DND-41 (cell line): ENCODE results near the gene CFAP90.
A peak's percentile ranks its signal among the peaks of the same experiment; 100 is the strongest.

ENCODE experiments used
- ATAC-seq: fragments of 200-7000 bp; cut with Tn5 transposase; 3 replicates; pipeline ENCODE4 v1.9.1; 2021; ENCODE audit warnings: low read depth; ENCODE audit not compliant: insufficient read depth
- DNase-seq: peaks from one replicate; pipeline ENCODE4 v3.0.0-alpha.2; 2020
- H2AFZ ChIP-seq: 2 replicates; pipeline ENCODE4 v1.6.0; 2012; ENCODE audit warnings: low read depth, low read length
- H3K27ac ChIP-seq: 2 replicates; pipeline ENCODE4 v1.5.1; 2012; ENCODE audit warnings: low read length, inconsistent platforms
- H3K27me3 ChIP-seq: fragments of 200-600 bp; sonication (generic); 2 replicates; pipeline ENCODE4 v1.6.0; 2012; ENCODE audit warnings: low read length, mild to moderate bottlenecking, inconsistent platforms; ENCODE audit not compliant: insufficient read depth, poor library complexity
- H3K36me3 ChIP-seq: 2 replicates; pipeline ENCODE4 v1.5.1; 2012; ENCODE audit warnings: low read length, inconsistent platforms; ENCODE audit not compliant: insufficient read depth
- H3K4me1 ChIP-seq: 2 replicates; pipeline ENCODE4 v1.5.1; 2012; ENCODE audit warnings: mild to moderate bottlenecking, low read length; ENCODE audit not compliant: insufficient read depth
- H3K4me2 ChIP-seq: 2 replicates; pipeline ENCODE4 v1.6.0; 2012; ENCODE audit warnings: mild to moderate bottlenecking, moderate library complexity, low read length, inconsistent platforms; ENCODE audit not compliant: insufficient read depth
- H3K4me3 ChIP-seq, 2 experiments: fragments of 200-600 bp in 1 of 2; shearing (Covaris generic) in 1 of 2; 2 replicates each; pipeline ENCODE4 v1.5.1; 2012 to 2016; ENCODE audit warnings: inconsistent platforms in 2 of 2, low read length in 2 of 2, mild to moderate bottlenecking in 2 of 2, low read depth in 1 of 2, moderate library complexity in 1 of 2
- H3K79me2 ChIP-seq: 2 replicates; pipeline ENCODE4 v1.6.0; 2012; ENCODE audit warnings: low read length, inconsistent platforms; ENCODE audit not compliant: insufficient read depth
- H3K9ac ChIP-seq: 2 replicates; pipeline ENCODE4 v1.6.0; 2012; ENCODE audit warnings: low read depth, mild to moderate bottlenecking, inconsistent platforms, low read length, moderate library complexity
- H3K9me3 ChIP-seq: 2 replicates; pipeline ENCODE4 v1.5.1; 2012; ENCODE audit warnings: low read length, moderate library complexity, mild to moderate bottlenecking, inconsistent platforms; ENCODE audit not compliant: insufficient read depth, severe bottlenecking
- H4K20me1 ChIP-seq: 2 replicates; pipeline ENCODE4 v1.6.0; 2012; ENCODE audit warnings: low read length; ENCODE audit not compliant: insufficient read depth
- EZH2 ChIP-seq: IDR thresholded peaks from 3 replicates; pipeline ENCODE4 v1.6.1; 2012; ENCODE audit warnings: borderline replicate concordance, low read depth, mild to moderate bottlenecking, moderate library complexity, low read length, inconsistent platforms; ENCODE audit not compliant: severe bottlenecking
- TF ChIP-seq, protein P1 (sequence below): IDR thresholded peaks from 2 replicates; pipeline ENCODE4 v1.5.1; 2012; ENCODE audit warnings: borderline replicate concordance, low read length, moderate library complexity, mild to moderate bottlenecking; ENCODE audit not compliant: poor library complexity, severe bottlenecking; ENCODE audit errors: extremely low read depth

Gene CFAP90

DNA sequence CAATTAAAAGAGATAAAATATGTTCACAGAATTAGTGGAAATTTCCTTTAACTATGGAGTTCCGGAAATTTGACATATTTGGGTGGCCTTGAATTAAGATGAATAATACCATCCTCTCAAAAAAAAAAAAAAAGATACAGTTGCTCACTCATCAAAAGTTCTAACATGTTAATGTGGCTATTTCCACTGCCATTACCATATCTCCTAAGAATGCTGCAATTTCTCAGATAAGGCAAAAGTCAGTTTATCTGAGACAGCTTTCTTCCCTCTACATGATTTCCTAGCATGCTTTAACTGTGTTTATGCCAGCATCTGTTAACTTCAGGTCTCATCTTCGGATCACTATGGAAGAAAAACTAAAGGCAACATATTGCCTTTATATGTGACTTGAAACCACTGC is 15.3 kb upstream of the CFAP90 start:
- DNase-seq (no peak), ATAC-seq (no peak)
- H3K4me1 ChIP-seq, result peaks cover 39% of the 10 kb centered on the region
- H3K79me2 ChIP-seq, result peaks cover 51% of the 10 kb centered on the region
- H3K36me3 ChIP-seq, result peaks cover 48% of the 10 kb centered on the region
- peak overlapping the region; percentile 3; the same call in 1 of the 2 replicates for H3K4me2 ChIP-seq
- no peak overlapping the region for H3K27ac ChIP-seq
- H3K9ac ChIP-seq, result no peak overlapping the region
- no peak overlapping the region for H3K4me3 ChIP-seq
- H4K20me1 ChIP-seq, result peaks cover 19% of the 10 kb centered on the region
- H3K27me3 ChIP-seq, result no peaks in the 10 kb centered on the region
- no peak overlapping the region for H2AFZ ChIP-seq
- TF ChIP-seq, protein P1, sequence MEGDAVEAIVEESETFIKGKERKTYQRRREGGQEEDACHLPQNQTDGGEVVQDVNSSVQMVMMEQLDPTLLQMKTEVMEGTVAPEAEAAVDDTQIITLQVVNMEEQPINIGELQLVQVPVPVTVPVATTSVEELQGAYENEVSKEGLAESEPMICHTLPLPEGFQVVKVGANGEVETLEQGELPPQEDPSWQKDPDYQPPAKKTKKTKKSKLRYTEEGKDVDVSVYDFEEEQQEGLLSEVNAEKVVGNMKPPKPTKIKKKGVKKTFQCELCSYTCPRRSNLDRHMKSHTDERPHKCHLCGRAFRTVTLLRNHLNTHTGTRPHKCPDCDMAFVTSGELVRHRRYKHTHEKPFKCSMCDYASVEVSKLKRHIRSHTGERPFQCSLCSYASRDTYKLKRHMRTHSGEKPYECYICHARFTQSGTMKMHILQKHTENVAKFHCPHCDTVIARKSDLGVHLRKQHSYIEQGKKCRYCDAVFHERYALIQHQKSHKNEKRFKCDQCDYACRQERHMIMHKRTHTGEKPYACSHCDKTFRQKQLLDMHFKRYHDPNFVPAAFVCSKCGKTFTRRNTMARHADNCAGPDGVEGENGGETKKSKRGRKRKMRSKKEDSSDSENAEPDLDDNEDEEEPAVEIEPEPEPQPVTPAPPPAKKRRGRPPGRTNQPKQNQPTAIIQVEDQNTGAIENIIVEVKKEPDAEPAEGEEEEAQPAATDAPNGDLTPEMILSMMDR, result no peak
- TF ChIP-seq EZH2, result no peak
- no peaks in the 10 kb centered on the region for H3K9me3 ChIP-seq

DNA sequence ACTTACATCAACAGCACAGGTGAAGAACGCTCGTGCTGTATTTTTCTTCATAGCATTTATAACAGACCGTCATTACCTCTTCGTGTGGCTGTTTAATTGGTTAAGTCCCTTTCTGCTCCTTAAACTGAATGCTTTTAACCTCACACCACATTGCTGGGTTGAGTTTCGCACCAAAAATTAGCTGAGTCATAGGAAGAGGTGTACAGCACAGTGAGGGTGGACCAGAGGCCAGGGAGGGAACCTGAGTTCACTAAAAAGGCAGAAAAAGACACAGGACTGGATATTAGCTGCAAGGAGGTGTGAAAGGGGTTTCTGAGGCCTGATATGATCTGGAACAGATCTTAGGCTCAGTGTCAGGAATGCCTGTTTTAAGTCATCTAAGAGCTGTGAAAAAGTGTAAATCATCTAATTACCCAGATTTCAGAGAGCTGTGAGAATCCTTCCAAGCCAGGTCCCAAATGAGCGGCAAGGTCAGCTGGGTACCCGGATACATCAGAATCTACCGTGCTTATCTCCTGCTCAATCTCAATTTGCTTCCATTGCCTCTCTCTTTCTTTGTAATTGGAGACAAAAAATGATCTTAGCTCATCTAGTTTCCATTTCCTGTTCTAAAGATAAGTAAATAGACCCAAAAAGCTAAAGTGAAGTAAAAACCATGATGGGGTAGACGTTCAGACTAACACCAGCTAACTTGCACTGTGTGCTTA is 7.1 kb upstream of the CFAP90 start:
- ATAC-seq (peak; percentile 14; the same call in 2 of the 3 replicates), DNase-seq (no peak)
- Histone ChIP-seq H3K4me2 (no peak overlapping the region), H2AFZ (no peak overlapping the region), H3K27me3 (no peaks in the 10 kb centered on the region), H3K4me1 (no peaks in the 10 kb centered on the region), H4K20me1 (no peaks in the 10 kb centered on the region), H3K4me3 (no peak overlapping the region), H3K9me3 (no peaks in the 10 kb centered on the region), H3K9ac (no peak overlapping the region), H3K36me3 (peaks cover 45% of the 10 kb centered on the region), H3K27ac (no peak overlapping the region), H3K79me2 (no peaks in the 10 kb centered on the region)
- TF ChIP-seq, protein P1, result no peak
- no peak for TF ChIP-seq EZH2

DNA sequence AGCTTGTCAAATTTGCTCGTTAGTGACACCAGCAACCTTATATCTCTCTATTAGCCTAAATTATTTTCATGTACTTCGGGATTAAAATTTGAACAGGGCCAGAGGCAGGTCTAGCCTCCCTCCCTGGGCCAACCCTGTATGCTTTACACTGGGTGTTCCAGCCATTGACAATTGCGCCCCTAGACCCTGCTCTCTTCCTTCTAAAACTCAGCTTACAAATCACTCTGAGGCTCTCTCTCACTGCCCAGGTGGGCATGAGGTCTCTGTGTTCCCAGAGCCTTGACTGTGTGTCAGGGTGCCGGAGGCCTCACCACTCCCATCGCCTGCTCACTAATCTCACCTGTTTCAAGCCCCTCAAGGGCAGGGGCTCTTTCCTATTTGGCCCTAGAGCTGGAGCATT is 6.4 kb upstream of the CFAP90 start:
- H3K4me3 ChIP-seq, result no peak overlapping the region
- H3K9me3 ChIP-seq, result no peaks in the 10 kb centered on the region
- H3K4me2 ChIP-seq, result no peak overlapping the region
- no peaks in the 10 kb centered on the region for H3K27me3 ChIP-seq
- H3K4me1 ChIP-seq, result no peaks in the 10 kb centered on the region
- no peak for DNase-seq
- H3K79me2 ChIP-seq, result no peaks in the 10 kb centered on the region
- H3K36me3 ChIP-seq, result peaks cover 38% of the 10 kb centered on the region
- peak; percentile 30; the same call in 1 of the 3 replicates for ATAC-seq
- H3K9ac ChIP-seq, result no peak overlapping the region
- H4K20me1 ChIP-seq, result no peaks in the 10 kb centered on the region
- H3K27ac ChIP-seq, result no peak overlapping the region
- no peak overlapping the region for H2AFZ ChIP-seq
- no peak for TF ChIP-seq EZH2
- TF ChIP-seq, protein P1, result no peak
